ENCODE results near the gene C1GALT1. TPM values are rescaled to one million over a fixed set of nuclear protein-coding genes. Genes with fewer than 3 reads are reported as not detected.

Gene C1GALT1
- total RNA-seq, 1 donor from 2014 or later: 63.4 TPM

DNA sequence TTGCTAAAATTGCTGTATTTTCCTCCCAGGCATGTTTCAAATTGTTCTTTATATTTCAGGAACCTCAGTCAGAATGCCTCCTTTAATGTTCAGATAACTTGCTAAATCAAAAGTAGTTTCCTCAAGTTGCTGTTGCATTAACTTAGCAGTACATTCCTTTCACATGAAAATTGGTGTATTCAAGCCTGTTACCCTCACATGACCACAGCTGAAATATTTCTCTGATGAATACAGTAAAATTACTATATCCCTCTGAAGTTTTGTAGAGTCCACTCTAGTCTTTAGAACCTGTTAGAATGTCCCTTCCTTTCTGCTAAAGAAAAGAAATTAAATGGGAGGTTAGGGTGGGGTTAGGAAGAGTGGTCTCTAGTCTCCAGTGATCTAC is 24.5 kb upstream of the C1GALT1 start:
- DNase-seq (ENCODE audit: low spot score, unreplicated experiment): no peak
- Mint-ChIP-seq H3K27me3 (no peaks in the 10 kb centered on the region), H3K9me3 (ENCODE audit: low read depth) (peaks cover 13% of the 10 kb centered on the region), H3K4me1 (ENCODE audit: low read depth) (no peaks in the 10 kb centered on the region), H3K4me3 (ENCODE audit: low read depth) (no peak overlapping the region), H3K27ac (no peak overlapping the region), H3K36me3 (ENCODE audit: insufficient read depth) (peaks cover 3% of the 10 kb centered on the region)
- TF ChIP-seq, protein P1, sequence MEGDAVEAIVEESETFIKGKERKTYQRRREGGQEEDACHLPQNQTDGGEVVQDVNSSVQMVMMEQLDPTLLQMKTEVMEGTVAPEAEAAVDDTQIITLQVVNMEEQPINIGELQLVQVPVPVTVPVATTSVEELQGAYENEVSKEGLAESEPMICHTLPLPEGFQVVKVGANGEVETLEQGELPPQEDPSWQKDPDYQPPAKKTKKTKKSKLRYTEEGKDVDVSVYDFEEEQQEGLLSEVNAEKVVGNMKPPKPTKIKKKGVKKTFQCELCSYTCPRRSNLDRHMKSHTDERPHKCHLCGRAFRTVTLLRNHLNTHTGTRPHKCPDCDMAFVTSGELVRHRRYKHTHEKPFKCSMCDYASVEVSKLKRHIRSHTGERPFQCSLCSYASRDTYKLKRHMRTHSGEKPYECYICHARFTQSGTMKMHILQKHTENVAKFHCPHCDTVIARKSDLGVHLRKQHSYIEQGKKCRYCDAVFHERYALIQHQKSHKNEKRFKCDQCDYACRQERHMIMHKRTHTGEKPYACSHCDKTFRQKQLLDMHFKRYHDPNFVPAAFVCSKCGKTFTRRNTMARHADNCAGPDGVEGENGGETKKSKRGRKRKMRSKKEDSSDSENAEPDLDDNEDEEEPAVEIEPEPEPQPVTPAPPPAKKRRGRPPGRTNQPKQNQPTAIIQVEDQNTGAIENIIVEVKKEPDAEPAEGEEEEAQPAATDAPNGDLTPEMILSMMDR (IDR thresholded peaks at IDR 0.05; ENCODE audit: unreplicated experiment): no peak

DNA sequence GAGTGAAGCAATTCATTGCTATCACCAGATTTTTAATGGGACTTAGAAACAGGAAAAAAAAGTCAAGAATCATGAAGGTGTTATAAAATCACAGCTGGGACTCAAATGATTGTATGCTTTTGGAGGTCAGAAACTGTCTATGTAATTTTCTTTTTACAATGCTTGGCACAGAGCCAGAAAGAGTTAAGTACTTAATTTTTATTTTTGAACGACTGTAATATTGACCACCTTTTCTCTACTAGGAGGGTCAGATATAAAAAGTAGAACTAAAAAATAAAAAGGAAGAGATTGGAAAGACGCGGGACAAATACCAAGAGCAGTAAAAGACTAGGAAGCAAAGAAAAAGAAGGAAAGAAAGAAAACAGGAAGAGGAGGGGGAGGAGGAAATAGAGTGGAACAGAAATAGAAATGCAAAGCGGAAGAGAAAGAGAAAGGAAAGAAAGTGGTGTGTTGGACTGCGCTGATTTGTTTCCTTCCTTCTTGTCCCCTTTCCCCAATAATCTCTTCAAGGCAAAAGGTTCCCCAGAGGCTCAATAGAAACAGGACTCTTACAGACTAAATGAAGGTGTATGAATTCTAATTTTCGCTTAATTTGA is 23.2 kb upstream of the C1GALT1 start:
- Mint-ChIP-seq H3K4me3 (ENCODE audit: low read depth) (no peak overlapping the region), H3K27me3 (no peaks in the 10 kb centered on the region), H3K9me3 (ENCODE audit: low read depth) (peaks cover 8% of the 10 kb centered on the region), H3K27ac (no peak overlapping the region), H3K4me1 (ENCODE audit: low read depth) (no peaks in the 10 kb centered on the region), H3K36me3 (ENCODE audit: insufficient read depth) (peaks cover 3% of the 10 kb centered on the region)
- TF ChIP-seq, protein P1 (IDR thresholded peaks at IDR 0.05; ENCODE audit: unreplicated experiment): no peak
- no peak for DNase-seq (ENCODE audit: low spot score, unreplicated experiment)

DNA sequence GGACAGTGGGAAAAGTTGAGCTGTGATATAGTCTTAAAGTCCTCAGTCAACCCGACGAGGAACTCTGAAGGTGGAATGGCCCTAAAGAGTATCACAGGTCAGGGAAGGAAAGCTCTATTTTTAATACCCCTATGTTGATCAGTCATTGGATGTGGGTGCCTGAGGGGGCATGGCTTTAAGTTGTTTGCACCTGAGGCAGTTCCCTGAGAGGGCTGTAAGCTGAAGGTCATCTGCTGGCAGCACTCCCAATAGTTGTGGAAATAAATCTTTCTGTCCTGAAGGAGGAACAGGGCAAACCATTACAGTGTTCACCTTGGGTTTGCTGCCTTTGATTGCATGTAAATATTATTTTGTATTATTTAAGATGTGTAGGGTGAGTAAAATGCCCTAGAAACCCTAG is 17.8 kb upstream of the C1GALT1 start:
- TF ChIP-seq, protein P1 (IDR thresholded peaks at IDR 0.05; ENCODE audit: unreplicated experiment): no peak
- DNase-seq (ENCODE audit: low spot score, unreplicated experiment): no peak
- H3K4me3 Mint-ChIP-seq (ENCODE audit: low read depth): no peak overlapping the region
- H3K36me3 Mint-ChIP-seq (ENCODE audit: insufficient read depth): no peaks in the 10 kb centered on the region
- H3K27ac Mint-ChIP-seq: no peak overlapping the region
- peaks cover 14% of the 10 kb centered on the region for H3K4me1 Mint-ChIP-seq (ENCODE audit: low read depth)
- no peaks in the 10 kb centered on the region for H3K27me3 Mint-ChIP-seq
- H3K9me3 Mint-ChIP-seq (ENCODE audit: low read depth): peaks cover 4% of the 10 kb centered on the region

DNA sequence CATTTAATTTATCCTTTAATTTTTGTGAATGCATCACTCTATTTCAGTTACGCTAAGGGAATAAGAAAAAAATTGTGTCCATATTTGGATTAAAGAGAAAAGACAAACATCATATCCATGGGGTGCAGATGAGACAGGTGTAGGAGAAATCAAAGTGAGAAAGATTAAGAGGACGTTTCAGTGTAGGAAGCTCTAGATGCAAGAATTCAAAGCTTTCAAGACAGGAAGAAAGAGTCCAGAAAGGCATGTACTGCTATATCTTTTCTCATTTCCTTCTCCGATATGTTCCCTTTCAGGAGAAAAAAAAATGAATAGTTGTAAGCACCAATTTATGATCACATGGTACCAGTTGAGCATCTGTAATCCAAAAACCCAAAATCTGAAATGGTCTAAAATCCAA is 17.0 kb upstream of the C1GALT1 start:
- no peaks in the 10 kb centered on the region for H3K36me3 Mint-ChIP-seq (ENCODE audit: insufficient read depth)
- H3K27ac Mint-ChIP-seq: no peak overlapping the region
- TF ChIP-seq, protein P1 (IDR thresholded peaks at IDR 0.05; ENCODE audit: unreplicated experiment): no peak
- H3K9me3 Mint-ChIP-seq (ENCODE audit: low read depth): peaks cover 8% of the 10 kb centered on the region
- no peak for DNase-seq (ENCODE audit: low spot score, unreplicated experiment)
- H3K4me1 Mint-ChIP-seq (ENCODE audit: low read depth): peaks cover 14% of the 10 kb centered on the region
- H3K4me3 Mint-ChIP-seq (ENCODE audit: low read depth): no peak overlapping the region
- H3K27me3 Mint-ChIP-seq: no peaks in the 10 kb centered on the region

DNA sequence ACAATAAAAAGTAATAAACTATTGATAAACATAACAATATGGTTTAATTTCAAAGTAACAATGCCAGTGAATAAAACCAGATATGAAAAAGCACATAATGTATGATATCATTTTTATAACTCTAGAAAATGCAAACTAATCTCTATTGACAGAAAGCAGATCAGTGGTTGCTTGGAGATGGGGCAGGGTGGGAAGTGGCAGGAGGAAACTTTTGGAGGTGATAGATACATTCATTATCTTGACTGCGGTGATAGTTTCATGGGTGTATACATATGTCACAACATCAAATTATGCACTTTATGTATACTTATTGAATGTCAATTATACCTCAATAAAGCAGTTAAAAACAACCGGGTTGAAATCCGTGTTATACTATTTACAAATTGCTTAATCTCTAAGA is 16.0 kb upstream of the C1GALT1 start:
- DNase-seq (ENCODE audit: low spot score, unreplicated experiment): no peak

More for the DNA sequence above, 16.0 kb upstream of the C1GALT1 start:
- peaks cover 12% of the 10 kb centered on the region for H3K9me3 Mint-ChIP-seq (ENCODE audit: low read depth)
- H3K27me3 Mint-ChIP-seq: no peaks in the 10 kb centered on the region
- no peak overlapping the region for H3K27ac Mint-ChIP-seq
- TF ChIP-seq, protein P1 (IDR thresholded peaks at IDR 0.05; ENCODE audit: unreplicated experiment): no peak
- no peak overlapping the region for H3K4me3 Mint-ChIP-seq (ENCODE audit: low read depth)
- H3K36me3 Mint-ChIP-seq (ENCODE audit: insufficient read depth): no peaks in the 10 kb centered on the region
- H3K4me1 Mint-ChIP-seq (ENCODE audit: low read depth): peaks cover 14% of the 10 kb centered on the region
